ENCODE results near the gene RPAIN.

DNA sequence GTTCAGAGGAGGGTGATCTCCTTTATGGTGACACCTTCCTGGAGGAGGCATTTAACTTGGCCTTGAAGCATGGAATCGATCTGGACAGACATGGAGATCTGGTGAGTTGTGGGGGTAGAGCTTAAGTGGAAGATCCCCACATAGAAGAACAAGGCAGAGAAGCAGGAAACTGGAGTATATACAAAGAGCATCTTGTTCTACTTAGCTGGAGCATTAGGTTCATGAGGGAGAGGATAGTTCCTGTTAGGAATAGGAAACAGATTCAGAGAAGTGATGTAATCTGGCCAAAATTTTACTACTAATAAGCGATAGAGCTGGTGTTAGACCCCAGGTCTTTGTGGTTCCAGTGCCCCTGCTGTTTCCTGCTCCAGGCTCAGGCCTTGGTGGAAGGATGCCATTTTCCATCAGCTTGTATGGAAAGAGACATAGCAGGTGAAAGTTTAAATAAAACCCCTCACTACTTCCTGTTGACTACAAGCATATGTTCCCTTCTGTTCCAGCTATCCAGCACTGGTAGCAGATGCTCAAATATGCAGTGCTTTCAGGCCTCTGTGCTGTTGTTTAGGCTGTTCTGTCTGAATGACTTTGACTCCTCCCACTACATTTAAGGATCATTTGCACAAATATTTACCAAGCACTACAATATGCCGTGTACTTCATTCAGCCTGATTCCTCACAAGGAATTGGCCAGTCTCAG lies 9.4 kb downstream of the RPAIN start:
- TF ChIP-seq, protein P1, sequence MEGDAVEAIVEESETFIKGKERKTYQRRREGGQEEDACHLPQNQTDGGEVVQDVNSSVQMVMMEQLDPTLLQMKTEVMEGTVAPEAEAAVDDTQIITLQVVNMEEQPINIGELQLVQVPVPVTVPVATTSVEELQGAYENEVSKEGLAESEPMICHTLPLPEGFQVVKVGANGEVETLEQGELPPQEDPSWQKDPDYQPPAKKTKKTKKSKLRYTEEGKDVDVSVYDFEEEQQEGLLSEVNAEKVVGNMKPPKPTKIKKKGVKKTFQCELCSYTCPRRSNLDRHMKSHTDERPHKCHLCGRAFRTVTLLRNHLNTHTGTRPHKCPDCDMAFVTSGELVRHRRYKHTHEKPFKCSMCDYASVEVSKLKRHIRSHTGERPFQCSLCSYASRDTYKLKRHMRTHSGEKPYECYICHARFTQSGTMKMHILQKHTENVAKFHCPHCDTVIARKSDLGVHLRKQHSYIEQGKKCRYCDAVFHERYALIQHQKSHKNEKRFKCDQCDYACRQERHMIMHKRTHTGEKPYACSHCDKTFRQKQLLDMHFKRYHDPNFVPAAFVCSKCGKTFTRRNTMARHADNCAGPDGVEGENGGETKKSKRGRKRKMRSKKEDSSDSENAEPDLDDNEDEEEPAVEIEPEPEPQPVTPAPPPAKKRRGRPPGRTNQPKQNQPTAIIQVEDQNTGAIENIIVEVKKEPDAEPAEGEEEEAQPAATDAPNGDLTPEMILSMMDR (IDR thresholded peaks at IDR 0.05), result no peak
- no peak for TF ChIP-seq POLR2AphosphoS5 (IDR thresholded peaks at IDR 0.05; ENCODE audit: low read depth, low read length)
- no peak for TF ChIP-seq SIN3A (IDR thresholded peaks at IDR 0.05; ENCODE audit: borderline replicate concordance, insufficient read depth, low read depth, low read length)
- TF ChIP-seq TCF7L2 (IDR thresholded peaks at IDR 0.05; ENCODE audit: low read depth, low read length), result no peak

Measured in Panc1 (cell line).